K562 (cell line): Measurements from ENCODE around the gene ING1. TPM values are rescaled to one million over a fixed set of nuclear protein-coding genes. Genes with fewer than 3 reads are reported as not detected.

Experiments
- ATAC-seq: fragments of 200-7000 bp; cut with Tn5 transposase; 3 replicates; pipeline ENCODE4 v1.9.1; 2020; ENCODE audit warnings: moderate library complexity
- BruUV-seq: library from RNA; stranded (reverse); fragments of 400-500 nt; replicated peaks from 2 replicates; lab custom pipeline; 2021; lab: Mats Ljungman, UMichigan
- CTCF ChIA-PET: fragments of 300-600 bp; formaldehyde crosslinking; extraction: SDS; loops from one replicate; lab custom pipeline; 2021; ENCODE audit warnings: low intra/inter-chr PET ratio; lab: Yijun Ruan, JAX
- POLR2A ChIA-PET: fragments of 300-600, 350-650 bp; sonication (Branson Sonifier 250); formaldehyde crosslinking; extraction: SDS; loops from one replicate; lab custom pipeline; 2021; ENCODE audit warnings: antibody characterized with exemption, inconsistent platforms; lab: Yijun Ruan, JAX
- DNase-seq, 4 experiments: peaks; one replicate each; pipeline versions ENCODE4 v3.0.0 to v3.0.0-alpha.2; 2011 to 2018; ENCODE audit warnings: low spot score in 3 of 4, mixed read lengths in 3 of 4; ENCODE audit errors: extremely low read depth in 1 of 4
- FAIRE-seq: peaks from 2 replicates; lab custom pipeline; 2011; peaks lifted over from hg19 to GRCh38; lab: Jason Lieb, UNC
- H2AFZ ChIP-seq: 2 replicates; pipeline ENCODE4 v1.6.0; 2011; ENCODE audit warnings: low read depth, low read length, control low read depth, inconsistent platforms
- H3K27ac ChIP-seq: fragments of 200-600 bp; 3 replicates; pipeline ENCODE4 v1.8.0; 2011; ENCODE audit warnings: low read depth, mild to moderate bottlenecking, control low read depth, inconsistent platforms, low read length, moderate library complexity, mixed read lengths; ENCODE audit errors: extremely low read depth
- H3K27me3 ChIP-seq, 2 experiments: fragments of 300-600 bp in 1 of 2; 2 replicates in 1 of 2; 3 replicates in 1 of 2; pipeline versions ENCODE4 v1.6.0 to v1.8.0; 2011; ENCODE audit warnings: inconsistent platforms in 2 of 2, low read length in 2 of 2, mild to moderate bottlenecking in 1 of 2, mixed read lengths in 1 of 2, moderate library complexity in 1 of 2; ENCODE audit not compliant: control insufficient read depth in 2 of 2, insufficient read depth in 2 of 2
- H3K36me3 ChIP-seq: fragments of 300-600 bp; 3 replicates; pipeline ENCODE4 v1.8.0; 2011; ENCODE audit warnings: mild to moderate bottlenecking, low read length, inconsistent platforms; ENCODE audit not compliant: control insufficient read depth, insufficient read depth
- H3K4me1 ChIP-seq, 2 experiments: fragments of 200-600 bp in 1 of 2; replicated peaks in 1 of 2; 2 replicates in 1 of 2; 3 replicates in 1 of 2; pipeline versions ENCODE4 v1.5.1 to v1.8.0; 2011; ENCODE audit warnings: inconsistent platforms in 2 of 2, low read length in 2 of 2, mild to moderate bottlenecking in 1 of 2, mixed read lengths in 1 of 2, moderate library complexity in 1 of 2; ENCODE audit not compliant: control insufficient read depth in 2 of 2, insufficient read depth in 2 of 2
- H3K4me2 ChIP-seq: 2 replicates; pipeline ENCODE4 v1.6.1; 2011; ENCODE audit warnings: low read length, control low read depth, inconsistent platforms, mixed read lengths; ENCODE audit not compliant: insufficient read depth
- H3K4me3 ChIP-seq: fragments of 200-600 bp; sonication (generic), shearing (Covaris generic); 2 replicates; pipeline ENCODE4 v1.5.1; 2016; ENCODE audit warnings: control low read depth, inconsistent platforms
- H3K79me2 ChIP-seq: fragments of 200-600 bp; 3 replicates; pipeline ENCODE4 v1.8.0; 2011; ENCODE audit warnings: low read length, inconsistent platforms; ENCODE audit not compliant: control insufficient read depth, insufficient read depth
- H3K9ac ChIP-seq, 2 experiments: 2 replicates each; pipeline versions ENCODE4 v1.6.0 to v1.6.1; 2011; ENCODE audit warnings: low read depth in 2 of 2, low read length in 2 of 2, control low read depth in 1 of 2, inconsistent platforms in 1 of 2, mild to moderate bottlenecking in 1 of 2, mixed read lengths in 1 of 2; ENCODE audit not compliant: insufficient read depth in 1 of 2
- H3K9me1 ChIP-seq: one replicate; pipeline ENCODE4 v1.6.0; 2011; ENCODE audit warnings: inconsistent platforms, mild to moderate bottlenecking, low read length, moderate library complexity; ENCODE audit not compliant: control insufficient read depth, insufficient read depth
- H3K9me3 ChIP-seq: replicated peaks from 2 replicates; pipeline ENCODE4 v1.5.1; 2011; ENCODE audit warnings: low read depth, low read length, inconsistent platforms; ENCODE audit not compliant: control insufficient read depth, insufficient read depth
- H4K20me1 ChIP-seq: replicated peaks from 2 replicates; pipeline ENCODE4 v1.6.1; 2011; ENCODE audit warnings: low read length, inconsistent platforms, mixed read lengths; ENCODE audit not compliant: control insufficient read depth, insufficient read depth
- CCAR2 ChIP-seq: fragments of 200-400 bp; formaldehyde crosslinking; IDR thresholded peaks from 2 replicates; pipeline ENCODE4 v1.6.1; 2017; ENCODE audit warnings: mild to moderate bottlenecking, low read depth, low read length
- CEBPB ChIP-seq: fragments of 450-650 bp; IDR thresholded peaks from 2 replicates; pipeline ENCODE4 v1.6.1; 2016; ENCODE audit warnings: missing genetic modification characterization, missing compliant biosample characterization
- E2F3 ChIP-seq: fragments of 250-450 bp; sonication (Bioruptor Pico); IDR thresholded peaks from 2 replicates; pipeline ENCODE4 v1.4.0; 2020; ENCODE audit warnings: mild to moderate bottlenecking
- GTF3C2 ChIP-seq: IDR thresholded peaks from 3 replicates; pipeline ENCODE4 v1.6.1; 2011; ENCODE audit warnings: borderline replicate concordance, mild to moderate bottlenecking, moderate library complexity; ENCODE audit not compliant: insufficient read length; ENCODE audit errors: extremely low read depth
- NR2C1 ChIP-seq, 2 experiments: fragments of 450-650 bp; IDR thresholded peaks; 2 replicates each; pipeline ENCODE4 v1.6.1; 2017; ENCODE audit warnings: mild to moderate bottlenecking in 2 of 2, antibody characterized with exemption in 1 of 2, inconsistent platforms in 1 of 2, missing compliant biosample characterization in 1 of 2, missing genetic modification characterization in 1 of 2
- POLR2B ChIP-seq: fragments of 450-650 bp; IDR thresholded peaks from 2 replicates; pipeline ENCODE4 v1.6.1; 2018; ENCODE audit warnings: low read depth; ENCODE audit not compliant: partially characterized antibody
- RBBP5 ChIP-seq: fragments of 200-600 bp; sonication (generic); IDR thresholded peaks from 2 replicates; pipeline ENCODE4 v1.6.1; 2012; ENCODE audit warnings: borderline replicate concordance, mild to moderate bottlenecking, low read length, control low read depth, inconsistent platforms; ENCODE audit not compliant: insufficient read depth, poor library complexity, severe bottlenecking
- SMARCA4 ChIP-seq: fragments of 450-650 bp; IDR thresholded peaks from 2 replicates; pipeline ENCODE4 v1.6.1; 2016
- SMC3 ChIP-seq: conservative IDR thresholded peaks from 2 replicates; pipeline ENCODE4 v1.6.1; 2011; ENCODE audit warnings: low read depth, low read length, improper control_type of control experiment; ENCODE audit not compliant: insufficient read depth
- ZBTB43 ChIP-seq: sonication (generic); formaldehyde crosslinking; IDR thresholded peaks from 2 replicates; pipeline ENCODE4 v1.8.0; 2023; ENCODE audit warnings: mild to moderate bottlenecking, missing genetic modification reagents
- ZNF143 ChIP-seq: sonication (generic); formaldehyde crosslinking; IDR thresholded peaks from 2 replicates; pipeline ENCODE4 v1.9.0; 2022; ENCODE audit warnings: mild to moderate bottlenecking, missing genetic modification reagents
- ZNF408 ChIP-seq: fragments of 250-450 bp; sonication (Bioruptor Pico); IDR thresholded peaks from 2 replicates; pipeline ENCODE4 v1.4.0; 2020; ENCODE audit warnings: low read depth, mild to moderate bottlenecking, moderate library complexity
- WGBS: fragments of 100-300 bp; shearing (Covaris generic); methylation state at CpG from one replicate; pipeline ENCODE4 v1.1.6; 2016; ENCODE audit warnings: low coverage, mixed read lengths; ENCODE audit not compliant: insufficient coverage; ENCODE audit errors: missing lambda C conversion rate; 5-methylcytosine and 5-hydroxymethylcytosine counted together
- in situ Hi-C: fragments of 300-500 bp; cut with MboI; formaldehyde crosslinking; loops from 4 replicates; pipeline ENCODE4 v1.15.0; 2018; ENCODE audit warnings: inconsistent platforms, mixed read lengths
- intact Hi-C: fragments of 100-400 bp; cut with micrococcal nuclease; formaldehyde crosslinking; loops from 2 replicates; pipeline ENCODE4 v1.14.2; 2022
- polyA plus RNA-seq, 8 experiments: library from polyadenylated mRNA; depleted of rRNA in 4 of 8; stranded (reverse) in 5 of 8; unstranded in 3 of 8; fragments of >200 nt; fragmentation: Nextera tagmentation in 2 of 8; fragmentation: Illumina TruSeq in 1 of 8; extraction: Ambion mirVana in 2 of 8; extraction: Trizol in 1 of 8; gene quantifications; 2 replicates each; pipeline versions ENCODE4 v1.2.1 to v1.2.3, GENCODE V29; 2011 to 2014; ENCODE audit warnings: inconsistent platforms in 1 of 8, missing spikeins in 1 of 8
- total RNA-seq, 7 experiments: library from RNA; depleted of rRNA in 6 of 7; stranded (reverse); fragments of >200 nt in 6 of 7; fragmentation: Illumina TruSeq in 2 of 7; extraction: Trizol in 2 of 7; gene quantifications; 2 replicates each; pipeline versions ENCODE4 v1.2.1 to v1.2.3, GENCODE V29; 2011 to 2021; ENCODE audit warnings: low replicate concordance in 1 of 7
- TF ChIP-seq, protein P1 (sequence below): sonication (generic); formaldehyde crosslinking; IDR thresholded peaks from 2 replicates; pipeline ENCODE4 v1.8.1; 2023; ENCODE audit warnings: mild to moderate bottlenecking, missing genetic modification reagents, moderate library complexity

Gene ING1
- total and polyA plus RNA-seq, 9 of the 15 experiments (the other 6 are each of a cell fraction or from before 2014, with no cell fraction given): 1.0 to 20.1 (median 8.2) TPM

DNA sequence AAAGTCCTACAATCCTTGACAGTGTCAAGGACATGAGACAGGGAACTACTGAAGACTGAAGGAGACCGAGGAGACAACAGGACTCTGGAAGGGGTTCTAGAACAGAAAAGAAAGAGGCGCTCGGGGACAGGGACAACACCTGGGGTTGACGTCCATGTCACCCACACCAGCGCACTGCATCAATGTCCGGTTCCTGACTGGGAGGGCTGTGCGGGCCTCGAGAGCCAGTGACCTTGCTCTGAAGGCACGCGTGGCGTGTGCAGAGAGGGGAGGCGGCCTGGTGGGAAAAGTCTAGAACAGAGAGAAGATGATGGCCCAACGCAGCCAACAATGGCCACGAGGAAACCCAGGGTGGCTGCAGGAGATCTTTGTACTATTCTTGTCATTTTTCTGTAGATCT, 13.3 kb upstream of the ING1 start (continued):
- TF ChIP-seq GTF3C2: no peak
- TF ChIP-seq ZNF408 (CRISPR knock-in tag): no peak
- TF ChIP-seq, protein P1, sequence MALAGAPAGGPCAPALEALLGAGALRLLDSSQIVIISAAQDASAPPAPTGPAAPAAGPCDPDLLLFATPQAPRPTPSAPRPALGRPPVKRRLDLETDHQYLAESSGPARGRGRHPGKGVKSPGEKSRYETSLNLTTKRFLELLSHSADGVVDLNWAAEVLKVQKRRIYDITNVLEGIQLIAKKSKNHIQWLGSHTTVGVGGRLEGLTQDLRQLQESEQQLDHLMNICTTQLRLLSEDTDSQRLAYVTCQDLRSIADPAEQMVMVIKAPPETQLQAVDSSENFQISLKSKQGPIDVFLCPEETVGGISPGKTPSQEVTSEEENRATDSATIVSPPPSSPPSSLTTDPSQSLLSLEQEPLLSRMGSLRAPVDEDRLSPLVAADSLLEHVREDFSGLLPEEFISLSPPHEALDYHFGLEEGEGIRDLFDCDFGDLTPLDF (CRISPR knock-in tag): no peak
- TF ChIP-seq SMC3: no peak
- TF ChIP-seq NR2C1 (IDR thresholded peaks at IDR 0.05): no peak
- no peak for TF ChIP-seq NR2C1 (tag; IDR thresholded peaks at IDR 0.05)
- TF ChIP-seq POLR2B: no peak

- no peaks in the 10 kb centered on the region for H4K20me1 ChIP-seq
- in situ Hi-C loops: no loop called here
- no peak overlapping the region for H2AFZ ChIP-seq
- intact Hi-C loops: no loop called here
- H3K9ac ChIP-seq: no peak overlapping the region
- H3K27me3 ChIP-seq: no peaks in the 10 kb centered on the region
- no peak overlapping the region for H3K4me3 ChIP-seq
- no TSS peak for BruUV-seq
- ChIA-PET CTCF (no interaction called here), POLR2A (no interaction called here)
- H3K36me3 ChIP-seq: peaks cover 62% of the 10 kb centered on the region; the same call in 1 of the 3 replicates
- no peaks in the 10 kb centered on the region for H3K9me1 ChIP-seq
- no peak overlapping the region for H3K27ac ChIP-seq
- WGBS: 74% methylated on average over 6 of the region's 8 CpGs
- no peaks in the 10 kb centered on the region for H3K9me3 ChIP-seq
- DNase-seq: no peak
- ATAC-seq: no peak
- FAIRE-seq: no peak
- H3K4me1 ChIP-seq: peaks cover 4 to 11% of the 10 kb centered on the region in 2 experiments; a peak in 4 of 5 replicates
- H3K79me2 ChIP-seq: peaks cover 26% of the 10 kb centered on the region
- H3K4me2 ChIP-seq: no peak overlapping the region
- no peak for TF ChIP-seq RBBP5
- no peak for TF ChIP-seq SMARCA4
- TF ChIP-seq ZNF143 (CRISPR knock-in tag): no peak
- no peak for TF ChIP-seq CCAR2
- TF ChIP-seq E2F3 (CRISPR knock-in tag): no peak
- no peak for TF ChIP-seq CEBPB (tag)
- no peak for TF ChIP-seq ZBTB43 (CRISPR knock-in tag)
Measured at GRCh38 chr13:110700641-110701040, 12.9 kb upstream of the ING1 start.
